ENCODE measurements around the gene GTPBP2. TPM values are rescaled to one million over a fixed set of nuclear protein-coding genes. Genes with fewer than 3 reads are reported as not detected.

The GTPBP2 gene
- total RNA-seq, 1 donor from 2014 or later, result 81.4 TPM

GRCh38 chr6:43584892-43585570 lies 44.0 kb downstream of the GTPBP2 start:
- DNase-seq (no peak), ATAC-seq (ENCODE audit: low read depth) (no peak)
- ChIA-PET CTCF (interaction anchor here (1.6 kb wide), 1 partner anchor 9 kb away, joined by 4 read pairs; no protein-coding TSS in a partner anchor), POLR2A (no interaction called here)
- no peak for TF ChIP-seq CTCF (IDR thresholded peaks at IDR 0.05)
- intact Hi-C loops (cut with micrococcal nuclease), result no loop called here
- Mint-ChIP-seq H3K4me1 (peaks cover 5% of the 10 kb centered on the region), H3K4me3 (no peak overlapping the region), H3K36me3 (ENCODE audit: low read depth) (peaks cover 67% of the 10 kb centered on the region), H3K9me3 (no peaks in the 10 kb centered on the region), H3K27me3 (no peaks in the 10 kb centered on the region), H3K27ac (no peak overlapping the region)

GRCh38 chr6:43582911-43583310 lies 46.2 kb downstream of the GTPBP2 start:
- Mint-ChIP-seq H3K36me3 (ENCODE audit: low read depth) (peaks cover 57% of the 10 kb centered on the region), H3K4me1 (peaks cover 19% of the 10 kb centered on the region), H3K9me3 (no peaks in the 10 kb centered on the region), H3K27ac (no peak overlapping the region), H3K27me3 (no peaks in the 10 kb centered on the region), H3K4me3 (no peak overlapping the region)
- intact Hi-C loops (cut with micrococcal nuclease), result no loop called here
- DNase-seq (no peak), ATAC-seq (ENCODE audit: low read depth) (no peak)
- ChIA-PET POLR2A (no interaction called here), CTCF (no interaction called here)
- TF ChIP-seq CTCF (IDR thresholded peaks at IDR 0.05), result no peak

GRCh38 chr6:43579171-43579570 lies 49.9 kb downstream of the GTPBP2 start:
- ChIA-PET POLR2A (interaction anchor here (0.7 to 1.3 kb wide), 2 partner anchors 57 to 687 kb away, joined by 3 read pairs; partner anchors contain the start of gene MAD2L1BP), CTCF (no interaction called here)
- peaks cover 37% of the 10 kb centered on the region for H3K36me3 Mint-ChIP-seq (ENCODE audit: low read depth)
- H3K4me1 Mint-ChIP-seq, result peaks cover 41% of the 10 kb centered on the region
- no peaks in the 10 kb centered on the region for H3K9me3 Mint-ChIP-seq
- peak overlapping the region; percentile 39 for H3K27ac Mint-ChIP-seq
- intact Hi-C loops (cut with micrococcal nuclease), result loop anchor here (10.0 kb wide), 1 partner anchor 806 kb away; the partner anchor contains the start of gene CDC5L
- H3K27me3 Mint-ChIP-seq, result no peaks in the 10 kb centered on the region
- TF ChIP-seq CTCF (IDR thresholded peaks at IDR 0.05), result no peak
- DNase-seq (no peak), ATAC-seq (ENCODE audit: low read depth) (no peak)
- H3K4me3 Mint-ChIP-seq, result no peak overlapping the region

GRCh38 chr6:43578748-43579147 lies 50.3 kb downstream of the GTPBP2 start:
- H3K9me3 Mint-ChIP-seq, result no peaks in the 10 kb centered on the region
- H3K4me3 Mint-ChIP-seq, result peak overlapping the region; percentile 39
- ChIA-PET CTCF (no interaction called here), POLR2A (interaction anchor here (0.7 to 1.3 kb wide), 2 partner anchors 57 to 686 kb away, joined by 3 read pairs; partner anchors contain the start of gene MAD2L1BP)
- ATAC-seq (ENCODE audit: low read depth) (no peak), DNase-seq (no peak)
- no peaks in the 10 kb centered on the region for H3K27me3 Mint-ChIP-seq
- H3K27ac Mint-ChIP-seq, result peak overlapping the region; percentile 39
- H3K36me3 Mint-ChIP-seq (ENCODE audit: low read depth), result peaks cover 33% of the 10 kb centered on the region
- H3K4me1 Mint-ChIP-seq, result peaks cover 38% of the 10 kb centered on the region
- intact Hi-C loops (cut with micrococcal nuclease), result loop anchor here (10.0 kb wide), 1 partner anchor 806 kb away; the partner anchor contains the start of gene CDC5L
- no peak for TF ChIP-seq CTCF (IDR thresholded peaks at IDR 0.05)

- H3K9me3 Mint-ChIP-seq, result no peaks in the 10 kb centered on the region
- H3K36me3 Mint-ChIP-seq (ENCODE audit: low read depth), result peaks cover 39% of the 10 kb centered on the region
- peak; percentile 91 for DNase-seq
- H3K4me3 Mint-ChIP-seq, result peak within 1 kb of the TSS; percentile 97
- CTCF ChIA-PET, result interaction anchor here (0.6 to 1.5 kb wide), 2 partner anchors 15 to 24 kb away, joined by 3 to 4 read pairs; no protein-coding TSS in a partner anchor
- peak within 1 kb of the TSS; percentile 86 for H3K27ac Mint-ChIP-seq
- peak; percentile 94 for ATAC-seq (ENCODE audit: low read depth)
- no peaks in the 10 kb centered on the region for H3K27me3 Mint-ChIP-seq
- intact Hi-C loops (cut with micrococcal nuclease), result loop anchor here (1.0 to 10.0 kb wide), 9 partner anchors 53 to 1013 kb away; partner anchors contain the start of genes ABCC10, CDC5L, CNPY3 and GTPBP2
- no peak for TF ChIP-seq CTCF (IDR thresholded peaks at IDR 0.05)
- H3K4me1 Mint-ChIP-seq, result peaks cover 38% of the 10 kb centered on the region
- POLR2A ChIA-PET, result interaction anchor here (0.8 to 1.2 kb wide), 6 partner anchors 53 to 696 kb away, joined by 3 to 8 read pairs (median 4); partner anchors contain the start of genes GTPBP2, HSP90AB1, MRPL14 and POLR1C
These were observed 53.1 kb downstream of the GTPBP2 start, which contains the start of the genes POLH and XPO5 for GRCh38 chr6:43575772-43576551. Gene POLH, plus strand, starts transcription at chr6:43576185. Its CDS starts 6,135 bp downstream, at chr6:43582320. Gene XPO5, minus strand, starts transcription at chr6:43576038. Its CDS starts 174 bp downstream, at chr6:43575864.
